ENCODE measurements around the gene KLHL35. TPM values are rescaled to one million over a fixed set of nuclear protein-coding genes. Genes with fewer than 3 reads are reported as not detected.

KLHL35 gene
- total RNA-seq, 1 experiment from 2014 or later, result 0.83 TPM

- DNase-seq, result no peak
- Histone ChIP-seq H3K23ac (ENCODE audit: insufficient read length, low read depth, low read length) (no peak overlapping the region), H4K20me1 (ENCODE audit: control insufficient read depth, insufficient read depth, insufficient read length) (no peaks in the 10 kb centered on the region), H3K4me2 (ENCODE audit: insufficient read depth, insufficient read length, low read length) (no peak overlapping the region), H3K14ac (ENCODE audit: insufficient read depth, low read length) (no peak overlapping the region), H3K18ac (ENCODE audit: insufficient read length, low read depth, low read length) (no peak overlapping the region), H2BK120ac (ENCODE audit: low read depth, low read length, poor library complexity, severe bottlenecking) (no peak overlapping the region), H2BK12ac (ENCODE audit: insufficient read length, low read depth, low read length) (no peak overlapping the region), H3K79me2 (ENCODE audit: insufficient read depth, low read length) (no peaks in the 10 kb centered on the region), H3K27ac (ENCODE audit: insufficient read length, low read depth, low read length) (no peak overlapping the region), H3K9me3 (ENCODE audit: control insufficient read depth, low read depth, low read length) (no peaks in the 10 kb centered on the region), H4K5ac (ENCODE audit: insufficient read length, low read depth, low read length) (no peak overlapping the region), H4K91ac (ENCODE audit: insufficient read length, low read depth, low read length) (no peak overlapping the region), H3T11ph (ENCODE audit: low read length) (no peak overlapping the region), H3K4me1 (ENCODE audit: insufficient read depth, low read length) (peaks cover 3% of the 10 kb centered on the region; the same call in 1 of the 2 replicates), H3K56ac (ENCODE audit: insufficient read length, low read depth, low read length) (no peak overlapping the region), H3K23me2 (ENCODE audit: insufficient read length, low read depth, low read length, poor library complexity, severe bottlenecking) (peaks cover 2% of the 10 kb centered on the region), H3K9ac (ENCODE audit: extremely low read depth, insufficient read length, low read length) (no peak overlapping the region), H3K79me1 (ENCODE audit: insufficient read depth, low read depth, low read length, poor library complexity, severe bottlenecking) (no peaks in the 10 kb centered on the region), H2AFZ (ENCODE audit: low read length) (no peak overlapping the region), H3K4ac (ENCODE audit: low read depth, low read length) (no peak overlapping the region), H3K27me3 (ENCODE audit: insufficient read depth, low read length) (peaks cover 24% of the 10 kb centered on the region), H2BK20ac (ENCODE audit: low read depth, low read length, poor library complexity, severe bottlenecking) (no peak overlapping the region), H4K8ac (replicated peaks; ENCODE audit: insufficient read length, low read depth, low read length) (no peak overlapping the region), H2BK15ac (ENCODE audit: low read depth, low read length) (no peak overlapping the region), H2AK5ac (ENCODE audit: insufficient read length, low read length) (no peak overlapping the region), H2BK5ac (ENCODE audit: insufficient read length, low read length) (no peak overlapping the region)
- peaks cover 43% of the 10 kb centered on the region for H3K27me3 Mint-ChIP-seq (ENCODE audit: low read depth)
- no CpG with 5 or more reads among the region's 9 CpGs for WGBS (ENCODE audit: extremely low coverage, insufficient read length, low lambda C conversion rate)
- no peak for TF ChIP-seq CTCF (conservative IDR thresholded peaks at IDR 0.05)
- no peak overlapping the region for H3K4me3 Mint-ChIP-seq
- peaks cover 28 to 43% of the 10 kb centered on the region in 2 experiments for H3K4me1 Mint-ChIP-seq
- H3K36me3 Mint-ChIP-seq (ENCODE audit: insufficient read depth in 1 of 3, low read depth in 3 of 3), result no peaks in the 10 kb centered on the region; a peak in 2 of 7 replicates
- peaks cover 2 to 6% of the 10 kb centered on the region in 2 experiments; a peak in 3 of 5 replicates for H3K9me3 Mint-ChIP-seq
- H3K27ac Mint-ChIP-seq, result no peak overlapping the region
Measured at GRCh38 chr11:75435571-75435925, 2.5 kb upstream of the KLHL35 start.
